ENCODE measurements around the gene LIPG. TPM values are rescaled to one million over a fixed set of nuclear protein-coding genes. Genes with fewer than 3 reads are reported as not detected.

Gene LIPG
- total RNA-seq, 2 experiments from 2014 or later, result not detected

GRCh38 chr18:49550621-49551339 is 11.1 kb upstream of the LIPG start:
- no peaks in the 10 kb centered on the region for H3K36me3 ChIP-seq (ENCODE audit: insufficient read depth, low read length)
- H4K20me1 ChIP-seq (ENCODE audit: insufficient read depth, low read length), result no peaks in the 10 kb centered on the region
- no peak overlapping the region for H3K27ac ChIP-seq (ENCODE audit: low read depth, low read length, poor library complexity, severe bottlenecking)
- no peaks in the 10 kb centered on the region for H3K79me2 ChIP-seq (ENCODE audit: insufficient read depth, low read depth, low read length)
- no peaks in the 10 kb centered on the region for H3K4me1 ChIP-seq (ENCODE audit: insufficient read depth, low read length, poor library complexity, severe bottlenecking)
- ChIA-PET CTCF (ENCODE audit: unreplicated experiment) (no interaction called here), POLR2A (no interaction called here)
- H3K4me2 ChIP-seq (ENCODE audit: low read length), result no peak overlapping the region
- H3K4me3 ChIP-seq (ENCODE audit: low read depth, low read length, poor library complexity, severe bottlenecking), result no peak overlapping the region
- DNase-seq (ENCODE audit: low spot score), result no peak
- TF ChIP-seq EZH2phosphoT487 (IDR thresholded peaks at IDR 0.05; ENCODE audit: borderline replicate concordance, low read depth, low read length) (no peak), CTCF (conservative IDR thresholded peaks at IDR 0.05; ENCODE audit: low read length) (no peak)
- no peaks in the 10 kb centered on the region for H3K9me2 ChIP-seq (ENCODE audit: insufficient read depth, low read length)
- H2AFZ ChIP-seq (ENCODE audit: low read length), result no peak overlapping the region
- no TSS peak for BruUV-seq (replicated peaks)
- no peaks in the 10 kb centered on the region for H3K9me3 ChIP-seq (ENCODE audit: low read length)
- intact Hi-C loops (cut with micrococcal nuclease; ENCODE audit: unreplicated experiment), result no loop called here

- no peaks in the 10 kb centered on the region for H3K79me2 ChIP-seq (ENCODE audit: insufficient read depth, low read depth, low read length)
- no TSS peak for BruUV-seq (replicated peaks)
Observed at GRCh38 chr18:49553003-49553402, 8.9 kb upstream of the LIPG start.

More at GRCh38 chr18:49553003-49553402, 8.9 kb upstream of the LIPG start:
- no peaks in the 10 kb centered on the region for H3K36me3 ChIP-seq (ENCODE audit: insufficient read depth, low read length)
- intact Hi-C loops (cut with micrococcal nuclease; ENCODE audit: unreplicated experiment), result no loop called here
- H4K20me1 ChIP-seq (ENCODE audit: insufficient read depth, low read length), result no peaks in the 10 kb centered on the region
- H3K4me3 ChIP-seq (ENCODE audit: low read depth, low read length, poor library complexity, severe bottlenecking), result no peak overlapping the region
- ChIA-PET POLR2A (interaction anchor here (0.6 kb wide), 1 partner anchor 939 kb away, joined by 7 read pairs; no protein-coding TSS in a partner anchor), CTCF (ENCODE audit: unreplicated experiment) (no interaction called here)
- H3K4me1 ChIP-seq (ENCODE audit: insufficient read depth, low read length, poor library complexity, severe bottlenecking), result no peaks in the 10 kb centered on the region
- no peaks in the 10 kb centered on the region for H3K9me3 ChIP-seq (ENCODE audit: low read length)
- no peaks in the 10 kb centered on the region for H3K9me2 ChIP-seq (ENCODE audit: insufficient read depth, low read length)
- no peak overlapping the region for H3K27ac ChIP-seq (ENCODE audit: low read depth, low read length, poor library complexity, severe bottlenecking)
- TF ChIP-seq EZH2phosphoT487 (IDR thresholded peaks at IDR 0.05; ENCODE audit: borderline replicate concordance, low read depth, low read length) (no peak), CTCF (conservative IDR thresholded peaks at IDR 0.05; ENCODE audit: low read length) (no peak)
- no peak for DNase-seq (ENCODE audit: low spot score)
- no peak overlapping the region for H3K4me2 ChIP-seq (ENCODE audit: low read length)
- no peak overlapping the region for H2AFZ ChIP-seq (ENCODE audit: low read length)
